Activated CD4-positive, alpha-beta T cell treated with anti-CD3 and anti-CD28 coated beads for 1 hour (primary cell): ENCODE data around the gene CABP2.
"Not testable (repeated sequence)": the region's sequence is repeated elsewhere in the genome, so short reads cannot be mapped to it uniquely, and the experiment has no call there.

Source experiments
- DNase-seq: peaks from one replicate; pipeline ENCODE4 v3.0.0-alpha.2; 2020

CABP2 gene

DNA sequence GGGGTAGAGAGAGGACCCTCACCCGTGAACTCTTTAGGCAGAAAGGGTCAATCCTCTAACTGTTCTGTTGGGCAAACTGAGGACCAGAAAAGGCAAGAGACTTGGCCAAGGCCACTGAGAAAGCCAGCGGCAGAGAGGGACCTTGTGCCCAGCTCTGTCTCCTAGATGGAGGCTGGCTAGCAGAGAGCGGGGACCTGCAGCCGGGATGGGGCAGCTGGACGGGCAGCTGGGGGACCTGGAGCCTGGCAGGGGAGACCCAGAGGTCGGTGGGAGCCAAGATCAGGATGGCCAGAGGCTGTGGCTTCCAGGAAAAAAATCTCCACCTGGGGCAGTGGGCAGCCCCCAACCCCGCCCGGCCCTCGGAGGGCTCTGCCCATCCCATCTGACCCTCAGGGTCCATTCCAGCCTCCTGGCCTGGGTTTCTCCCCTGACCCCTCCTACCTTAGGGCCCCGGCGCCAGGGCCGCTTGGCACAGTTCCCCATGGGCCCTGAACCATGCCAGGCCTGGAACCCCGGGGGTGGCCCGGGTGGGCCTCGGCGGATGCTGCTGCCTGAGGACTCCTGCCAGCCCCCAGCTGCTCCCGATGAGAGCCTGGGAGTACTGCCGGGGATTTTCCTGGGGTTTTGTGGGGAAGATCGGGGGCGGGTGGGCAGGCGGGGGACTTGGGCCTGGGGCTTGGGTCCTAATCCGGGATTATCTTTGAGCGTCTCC is at the start of gene CABP2:
CABP2 (minus strand) TSS at position 603 of the 712 bp plus-strand sequence; CDS start at position 483, 120 bp downstream.
- no peak for DNase-seq

- DNase-seq, result peak; percentile 25
Observed at GRCh38 chr11:67572747-67573419, 49.6 kb upstream of the CABP2 start.

GRCh38 chr11:67572305-67572704 is 49.1 kb upstream of the CABP2 start:
- no peak for DNase-seq

DNA sequence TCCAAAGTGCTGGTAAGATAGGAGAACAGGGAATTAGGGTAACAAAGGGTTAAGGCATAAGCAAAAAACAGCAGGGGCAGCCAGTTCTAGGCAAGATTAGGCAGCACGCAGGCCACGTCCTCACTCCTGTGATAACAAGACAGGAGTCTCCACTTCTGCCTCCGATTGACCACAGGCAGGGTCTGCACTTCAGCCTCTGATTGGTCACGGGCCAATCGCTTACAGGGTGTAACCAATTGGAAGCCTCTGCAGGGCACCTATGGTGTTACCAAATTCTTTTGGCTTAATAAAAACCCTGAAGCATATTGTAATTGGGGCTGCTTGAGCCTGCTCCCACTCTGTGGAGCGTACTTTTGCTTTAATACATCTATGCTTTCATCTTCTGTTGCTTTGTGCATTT is 48.2 kb upstream of the CABP2 start:
- no peak for DNase-seq

DNA sequence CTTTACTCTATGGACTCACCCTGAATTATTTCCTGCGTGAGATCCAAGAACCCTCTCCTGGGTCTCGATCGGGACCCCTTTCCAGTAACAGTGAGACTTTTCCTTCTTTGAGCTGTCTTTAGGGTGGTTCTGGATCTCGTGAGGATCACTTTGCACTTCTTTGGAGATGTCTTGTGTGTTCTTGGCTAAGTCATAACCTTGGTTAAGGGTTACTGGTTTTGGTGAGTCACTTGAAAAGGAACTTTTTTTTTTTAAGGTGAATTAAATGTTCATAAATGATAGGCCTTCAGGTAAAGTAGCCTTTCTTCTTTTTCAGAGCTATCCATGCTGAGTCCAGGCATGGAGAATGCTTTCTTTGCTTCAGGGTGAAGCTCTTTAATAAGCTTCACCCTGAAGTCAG is 41.0 kb upstream of the CABP2 start:
- DNase-seq, result no peak

- not testable (repeated sequence) for DNase-seq
Observed at GRCh38 chr11:67563705-67564114, 40.5 kb upstream of the CABP2 start.

GRCh38 chr11:67562963-67563704 is 39.9 kb upstream of the CABP2 start:
- no peak for DNase-seq

DNA sequence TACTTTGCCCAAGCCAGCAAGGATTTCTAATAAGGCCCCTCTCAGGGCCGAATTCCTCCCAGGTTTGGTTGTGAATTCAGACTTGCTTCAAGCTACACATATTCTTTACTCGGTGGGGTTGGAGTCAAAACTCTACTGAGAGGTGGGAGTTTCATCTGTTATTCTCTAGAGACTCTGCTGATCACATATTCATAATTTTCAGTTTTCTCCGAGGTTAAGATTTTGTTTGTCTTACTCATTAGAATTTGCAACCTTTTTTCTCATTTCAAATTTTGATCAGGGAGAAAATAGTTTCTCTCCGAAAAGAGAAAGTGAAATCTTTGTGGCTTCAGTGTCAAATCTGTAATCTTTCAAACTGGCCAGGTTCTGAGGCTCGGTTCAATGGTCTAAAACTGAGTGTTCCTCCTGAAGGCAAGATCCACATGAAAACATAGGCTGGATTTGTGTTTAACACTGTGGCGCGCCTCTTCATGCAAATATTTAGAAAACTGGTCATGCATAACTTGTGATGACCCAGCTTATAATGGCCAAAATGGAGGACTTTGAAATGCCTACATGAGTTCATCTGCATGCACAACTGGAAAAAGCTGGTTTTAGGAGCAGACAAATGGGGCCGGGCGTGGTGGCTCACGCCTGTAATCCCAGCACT is 38.8 kb upstream of the CABP2 start:
- DNase-seq, result no peak

GRCh38 chr11:67558084-67558772 is 35.0 kb upstream of the CABP2 start:
- no peak for DNase-seq

GRCh38 chr11:67556244-67556643 is 33.0 kb upstream of the CABP2 start:
- no peak for DNase-seq

DNA sequence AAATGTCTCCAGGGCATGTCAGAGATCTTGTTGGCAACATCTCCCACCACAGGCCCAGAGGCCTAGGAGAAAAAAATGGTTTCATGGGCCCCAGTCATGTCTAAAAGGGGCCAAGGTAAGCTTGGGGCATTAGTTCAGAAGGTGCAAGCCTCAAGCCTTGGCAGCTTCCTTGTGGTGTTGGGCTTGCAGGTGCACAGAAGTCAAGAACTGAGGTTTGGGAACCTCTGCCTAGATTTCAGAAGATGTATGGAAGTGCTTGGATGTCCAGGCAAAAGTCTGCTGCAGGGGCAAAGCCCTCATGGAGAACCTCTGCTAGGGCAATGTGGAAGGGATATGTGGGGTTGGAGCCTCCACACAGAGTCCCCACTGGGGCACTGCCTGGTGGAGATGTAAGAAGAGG is 28.5 kb upstream of the CABP2 start:
- DNase-seq, result not testable (repeated sequence)

DNA sequence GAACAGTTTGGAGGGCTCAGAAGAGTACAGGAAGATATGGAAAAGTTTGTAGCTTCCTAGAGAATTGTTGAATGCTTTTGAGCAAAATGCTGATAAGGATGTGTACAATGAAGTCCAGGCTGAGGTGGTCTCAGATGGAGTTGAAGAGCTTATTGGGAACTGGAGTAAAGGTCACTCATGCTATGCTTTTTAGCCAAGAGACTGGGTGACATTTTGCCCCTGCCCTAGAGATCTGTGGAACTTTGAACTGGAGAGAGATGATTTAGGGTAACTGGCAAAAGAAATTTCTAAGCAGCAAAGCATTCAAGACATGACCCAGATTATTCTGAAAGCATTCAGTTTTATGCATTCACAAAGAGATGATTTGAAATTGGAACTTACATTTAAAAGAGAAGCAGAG is 27.9 kb upstream of the CABP2 start:
- no peak for DNase-seq

DNA sequence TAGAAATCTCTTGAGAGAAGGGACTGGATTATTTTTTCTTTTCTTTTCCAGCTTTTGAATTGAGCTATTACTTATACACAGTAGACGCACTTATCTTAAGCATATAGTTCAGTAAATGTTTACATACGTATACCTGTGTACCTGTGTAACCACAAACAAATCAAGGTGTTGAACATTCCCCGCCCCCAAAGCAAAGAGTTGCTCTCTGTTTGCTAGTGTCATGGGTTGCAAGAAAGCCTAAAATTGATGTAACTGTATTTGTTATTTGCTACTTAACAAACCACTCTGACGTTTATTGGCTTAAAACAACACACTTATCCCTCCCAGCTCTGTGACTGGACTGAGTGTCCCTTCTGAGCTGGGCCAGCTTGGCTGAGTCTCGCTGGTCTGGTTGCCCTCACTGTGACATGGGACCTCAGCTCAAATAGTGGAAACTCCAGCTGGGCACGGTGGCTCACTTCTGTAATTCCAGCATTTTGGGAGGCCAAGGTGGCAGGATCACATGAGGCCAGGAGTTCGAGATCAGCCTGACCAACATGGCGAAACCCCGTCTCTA is 25.4 kb upstream of the CABP2 start:
- no peak for DNase-seq

DNA sequence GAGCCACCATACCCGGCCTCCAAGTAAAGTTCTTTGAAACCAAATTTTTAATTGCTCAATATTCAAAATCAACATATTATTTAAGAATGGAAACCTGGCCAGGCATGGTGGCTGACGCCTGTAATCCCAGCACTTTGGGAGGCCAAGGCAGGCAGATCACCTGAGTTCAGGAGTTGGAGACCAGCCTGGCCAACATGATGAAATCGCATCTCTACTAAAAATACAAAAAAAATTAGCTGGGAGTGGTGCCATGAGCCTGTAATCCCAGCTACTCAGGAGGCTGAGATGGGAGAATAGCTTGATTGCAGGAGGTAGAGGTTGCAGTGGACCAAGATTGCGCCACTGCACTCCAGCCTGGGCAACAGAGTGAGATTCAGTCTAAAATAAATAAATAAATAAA is 24.9 kb upstream of the CABP2 start:
- not testable (repeated sequence) for DNase-seq

DNA sequence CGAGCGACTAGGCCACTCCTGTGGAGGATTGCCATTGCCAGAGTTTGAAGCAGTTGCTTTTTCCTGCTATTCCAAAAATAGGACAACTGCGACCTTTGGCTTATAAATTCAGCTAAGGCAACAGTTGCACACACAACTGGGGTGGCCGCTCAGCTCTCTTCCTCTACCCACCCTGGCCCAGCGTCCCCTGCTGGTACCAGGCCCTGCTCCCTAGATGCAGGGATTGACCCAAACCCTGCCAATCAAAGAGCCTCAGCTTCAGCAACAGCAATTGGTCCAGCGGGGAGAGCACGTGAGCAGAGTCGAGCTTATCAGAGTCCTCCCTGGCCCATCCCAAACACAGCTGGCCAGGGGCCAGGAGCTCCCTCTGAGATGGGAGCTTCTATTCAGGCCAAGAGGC is 22.0 kb upstream of the CABP2 start:
- DNase-seq, result no peak

DNA sequence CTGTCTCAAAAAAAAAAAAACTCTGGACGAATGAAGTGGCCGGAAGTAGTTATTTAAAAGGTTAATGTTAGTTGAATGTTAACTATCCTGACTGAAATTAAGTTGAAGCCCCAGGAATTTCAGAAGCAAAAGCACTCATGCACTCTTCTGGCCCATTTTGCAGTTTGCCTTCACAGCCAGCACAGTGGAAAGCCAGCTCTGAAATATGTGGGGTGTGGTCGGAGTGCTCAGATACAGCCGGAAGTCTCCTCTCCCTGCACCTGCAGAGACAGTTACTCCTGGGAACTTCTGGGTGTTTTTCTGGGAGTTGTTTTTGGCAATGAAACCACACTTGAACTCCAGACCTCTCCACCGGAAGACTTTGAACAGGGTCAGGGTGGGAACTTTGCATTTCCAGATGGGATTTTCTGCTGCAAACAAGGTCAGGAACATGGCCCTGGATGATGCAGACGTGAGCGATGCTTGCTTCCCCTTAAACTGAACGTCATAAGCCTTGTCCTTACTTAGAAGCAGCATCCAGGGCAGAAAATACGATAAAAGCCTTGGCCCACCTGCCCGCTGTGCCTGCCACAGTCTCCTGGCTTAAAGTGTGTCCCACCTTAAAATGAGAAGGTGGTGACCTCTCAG is 21.5 kb upstream of the CABP2 start:
- no peak for DNase-seq

DNA sequence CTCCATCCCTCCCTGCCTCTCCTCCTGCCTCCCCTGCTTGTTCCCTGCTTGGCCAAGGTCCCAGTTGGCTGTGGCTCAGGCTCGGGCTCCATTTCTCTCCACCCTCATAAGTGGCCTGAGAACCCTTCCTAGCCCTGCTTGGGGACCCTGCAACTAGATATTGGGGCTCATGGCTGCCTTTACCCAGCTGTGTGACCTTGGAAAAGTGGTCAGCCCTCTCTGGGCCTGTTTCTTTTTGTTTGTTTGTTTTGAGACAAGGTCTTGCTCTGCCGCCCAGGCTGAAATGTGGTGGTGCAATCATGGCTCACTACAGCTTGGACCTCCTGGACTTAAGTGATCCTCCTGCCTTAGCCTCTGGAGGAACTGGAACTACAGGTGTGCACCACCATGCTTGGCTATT is 20.3 kb upstream of the CABP2 start:
- DNase-seq, result no peak

- no peak for DNase-seq
Observed at GRCh38 chr11:67542971-67543370, 19.7 kb upstream of the CABP2 start.

GRCh38 chr11:67542169-67542568 is 18.9 kb upstream of the CABP2 start:
- no peak for DNase-seq

- no peak for DNase-seq
Observed at GRCh38 chr11:67541198-67541597, 18.0 kb upstream of the CABP2 start.

GRCh38 chr11:67539550-67539949 is 16.3 kb upstream of the CABP2 start:
- no peak for DNase-seq
